GM10266 (cell line): Measurements from ENCODE around the gene CNKSR3.

Experiments used
- DNase-seq: peaks from one replicate; pipeline ENCODE4 v3.0.0; 2012; ENCODE audit errors: extremely low spot score
- TF ChIP-seq, protein P1 (sequence below): IDR thresholded peaks from 2 replicates; pipeline ENCODE4 v1.5.1; 2012; ENCODE audit warnings: mild to moderate bottlenecking, low read depth; ENCODE audit not compliant: control insufficient read depth, insufficient read depth; ENCODE audit errors: missing control alignments

Gene CNKSR3

DNA sequence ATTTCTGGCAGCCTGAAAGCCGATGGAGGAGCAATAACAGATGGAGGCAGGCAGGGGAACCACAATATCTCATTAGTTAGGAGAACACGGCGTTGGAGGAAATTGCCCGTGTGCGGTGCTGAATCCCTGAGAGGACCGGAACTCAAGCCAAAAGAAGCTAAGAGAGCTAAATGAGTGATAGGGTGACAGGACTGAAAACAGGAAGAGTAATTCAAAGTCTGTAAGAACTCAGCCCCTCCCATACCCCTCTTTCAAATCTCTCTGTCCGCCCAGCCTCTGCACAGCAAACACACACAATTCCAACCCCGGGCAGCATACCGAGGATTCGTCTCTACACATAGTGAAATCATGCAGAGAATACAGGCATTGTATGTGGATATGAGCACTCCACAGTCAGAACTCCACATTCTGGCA, 151.3 kb downstream of the CNKSR3 start:
- TF ChIP-seq, protein P1, sequence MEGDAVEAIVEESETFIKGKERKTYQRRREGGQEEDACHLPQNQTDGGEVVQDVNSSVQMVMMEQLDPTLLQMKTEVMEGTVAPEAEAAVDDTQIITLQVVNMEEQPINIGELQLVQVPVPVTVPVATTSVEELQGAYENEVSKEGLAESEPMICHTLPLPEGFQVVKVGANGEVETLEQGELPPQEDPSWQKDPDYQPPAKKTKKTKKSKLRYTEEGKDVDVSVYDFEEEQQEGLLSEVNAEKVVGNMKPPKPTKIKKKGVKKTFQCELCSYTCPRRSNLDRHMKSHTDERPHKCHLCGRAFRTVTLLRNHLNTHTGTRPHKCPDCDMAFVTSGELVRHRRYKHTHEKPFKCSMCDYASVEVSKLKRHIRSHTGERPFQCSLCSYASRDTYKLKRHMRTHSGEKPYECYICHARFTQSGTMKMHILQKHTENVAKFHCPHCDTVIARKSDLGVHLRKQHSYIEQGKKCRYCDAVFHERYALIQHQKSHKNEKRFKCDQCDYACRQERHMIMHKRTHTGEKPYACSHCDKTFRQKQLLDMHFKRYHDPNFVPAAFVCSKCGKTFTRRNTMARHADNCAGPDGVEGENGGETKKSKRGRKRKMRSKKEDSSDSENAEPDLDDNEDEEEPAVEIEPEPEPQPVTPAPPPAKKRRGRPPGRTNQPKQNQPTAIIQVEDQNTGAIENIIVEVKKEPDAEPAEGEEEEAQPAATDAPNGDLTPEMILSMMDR = no peak
- no peak for DNase-seq

DNA sequence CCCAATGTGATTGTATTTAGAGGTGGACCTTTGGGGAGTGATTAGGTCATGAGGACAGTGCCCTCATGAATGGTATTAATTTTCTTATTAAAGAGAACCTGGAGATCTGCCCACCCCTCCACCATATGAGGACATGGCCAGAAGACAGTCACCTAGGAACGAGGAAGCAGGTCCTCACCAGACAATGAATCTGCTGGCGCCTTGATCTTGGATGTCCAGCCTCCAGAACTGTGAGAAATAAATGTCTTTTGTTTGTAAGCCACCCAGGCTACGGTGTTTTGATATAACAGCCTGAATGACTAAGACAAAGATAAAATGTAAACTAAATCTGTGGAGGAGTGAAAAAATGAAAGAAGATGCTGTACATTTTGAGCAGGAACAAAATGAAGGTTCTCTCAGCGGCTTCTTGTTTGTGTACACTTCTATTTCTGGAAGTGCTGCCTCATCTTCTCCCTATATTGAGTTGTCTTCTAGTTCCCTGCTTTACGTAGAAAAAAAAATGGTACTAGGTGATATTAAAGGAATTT, 152.4 kb downstream of the CNKSR3 start:
- no peak for DNase-seq
- TF ChIP-seq, protein P1 = no peak

DNA sequence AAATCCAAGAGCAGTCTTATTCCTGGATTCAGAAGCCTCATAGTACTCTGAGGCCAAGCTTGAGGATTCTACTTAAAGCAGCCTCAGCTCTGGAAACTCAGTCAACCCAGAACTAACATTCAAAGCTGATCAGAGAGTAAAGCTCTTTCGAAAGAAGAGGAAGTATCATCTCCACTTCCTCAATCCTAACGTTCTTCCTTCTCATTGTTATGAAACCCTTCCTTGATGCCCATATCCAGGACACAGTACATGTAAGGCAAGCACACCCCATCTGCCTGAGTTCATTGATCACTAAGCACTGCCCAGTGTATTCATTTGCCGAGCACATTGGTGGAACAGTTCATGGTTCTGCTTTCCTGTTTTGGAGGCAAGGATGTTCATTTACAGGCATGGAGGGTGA, 153.8 kb downstream of the CNKSR3 start, which contains the start of gene IPCEF1:
Gene IPCEF1 (minus strand): TSS at position 114 of the 400 bp plus-strand sequence. CDS start 90,856 bp downstream, outside the sequence.
- DNase-seq = no peak
- TF ChIP-seq, protein P1 = no peak

DNA sequence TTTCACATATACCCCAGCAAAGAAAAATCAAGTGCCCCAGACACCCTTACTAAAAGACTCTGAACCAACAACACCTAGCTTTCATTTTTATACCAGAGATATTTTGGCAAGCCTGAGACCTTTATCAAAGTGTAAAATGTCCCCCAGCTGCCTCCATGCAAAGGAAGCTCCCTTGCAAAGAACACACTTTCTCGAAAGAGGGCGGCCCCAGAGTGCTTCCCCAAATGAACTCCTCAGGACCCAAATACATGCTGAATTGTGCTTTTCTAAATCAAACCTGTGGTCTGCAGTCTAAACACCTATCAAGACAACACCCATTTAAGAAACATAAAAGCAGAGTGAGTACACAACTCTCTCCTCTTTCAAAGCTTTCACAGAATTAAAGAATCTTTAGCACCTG, 154.4 kb downstream of the CNKSR3 start:
- DNase-seq = no peak

DNA sequence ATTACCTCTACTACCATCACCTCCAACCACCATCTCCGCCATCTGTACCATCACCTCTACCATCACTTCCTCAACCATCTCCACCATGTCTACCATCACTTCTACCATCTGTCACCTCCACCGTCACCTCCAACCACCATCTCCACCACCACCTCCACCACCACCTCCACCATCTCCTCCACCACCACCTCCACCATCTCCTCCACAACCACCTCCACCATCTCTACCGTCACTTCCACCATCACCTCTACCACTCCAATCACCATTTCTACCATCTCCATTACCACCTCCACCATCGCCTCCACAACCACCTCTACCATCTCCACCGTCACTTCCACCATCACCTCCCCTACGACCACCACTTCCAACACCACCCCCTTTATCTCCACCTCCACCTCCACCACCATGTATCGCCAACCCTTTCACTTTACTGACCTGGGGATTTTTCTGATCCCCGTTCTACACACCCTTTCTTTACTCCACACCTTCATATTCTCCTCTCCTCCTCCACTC, 156.2 kb downstream of the CNKSR3 start:
- no peak for DNase-seq
- TF ChIP-seq, protein P1 = no peak

More for the DNA sequence above, 154.4 kb downstream of the CNKSR3 start:
- TF ChIP-seq, protein P1 = no peak

DNA sequence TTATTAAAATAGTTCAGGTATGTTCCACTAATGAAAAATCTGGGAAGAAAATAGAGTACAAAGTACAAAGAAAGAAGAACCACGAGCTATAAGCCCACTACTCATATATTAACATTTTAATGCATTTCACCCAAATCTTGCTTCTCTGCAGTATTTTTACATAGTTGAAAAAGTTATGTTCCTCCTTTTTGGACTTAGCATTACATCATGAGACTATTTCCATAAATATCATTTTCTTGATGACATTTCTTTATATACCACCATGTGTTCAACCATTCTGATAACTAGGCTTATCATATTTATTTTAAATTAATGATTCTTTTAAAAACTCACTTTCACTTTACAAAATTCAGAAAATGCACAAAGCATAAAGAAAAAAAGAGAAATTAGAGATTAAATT, 156.9 kb downstream of the CNKSR3 start:
- no peak for DNase-seq
- TF ChIP-seq, protein P1 = no peak

DNA sequence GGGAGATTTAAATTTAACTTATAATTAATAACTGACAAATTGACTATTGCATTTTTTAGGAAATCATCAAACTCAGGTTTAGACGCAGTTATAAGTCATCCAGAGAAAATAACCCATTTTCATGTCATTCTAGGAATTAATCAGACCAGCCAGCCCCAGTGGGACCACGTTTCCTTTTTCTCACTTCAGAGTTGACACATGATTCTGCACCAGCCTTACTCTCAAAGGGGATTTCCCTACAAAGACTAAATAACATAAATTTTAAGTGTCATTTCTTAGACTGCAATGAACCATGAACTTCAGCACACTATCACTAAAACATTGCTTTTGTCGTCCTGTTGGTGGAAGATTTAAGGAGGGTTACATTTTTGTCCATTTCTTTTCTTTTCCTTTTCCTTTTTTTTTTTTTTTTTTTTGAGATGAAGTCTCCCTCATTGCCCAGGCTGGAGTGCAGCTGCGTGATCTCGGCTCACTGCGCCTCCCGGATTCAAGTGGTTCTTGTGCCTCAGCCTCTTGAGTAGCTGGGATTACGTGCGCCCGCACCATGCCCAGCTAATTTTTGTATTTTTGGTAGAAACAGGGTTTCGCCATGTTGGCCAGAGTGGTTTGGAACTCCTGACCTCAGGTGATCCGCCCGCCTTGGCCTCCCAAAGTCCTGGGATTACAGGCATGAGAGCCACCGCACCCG, 157.4 kb downstream of the CNKSR3 start:
- TF ChIP-seq, protein P1 = no peak
- peak; percentile 59 for DNase-seq
